ENCODE measurements around the gene RASSF4.

RASSF4 gene

GRCh38 chr10:44955413-44956070, 4.1 kb upstream of the RASSF4 start:
- Histone ChIP-seq H3K27ac (ENCODE audit: low read depth, low read length) (no peak overlapping the region), H3K27me3 (ENCODE audit: control insufficient read depth, insufficient read depth, low read length) (no peaks in the 10 kb centered on the region), H3K4me1 (ENCODE audit: control insufficient read depth, insufficient read depth, low read length) (peaks cover 8% of the 10 kb centered on the region)

DNA sequence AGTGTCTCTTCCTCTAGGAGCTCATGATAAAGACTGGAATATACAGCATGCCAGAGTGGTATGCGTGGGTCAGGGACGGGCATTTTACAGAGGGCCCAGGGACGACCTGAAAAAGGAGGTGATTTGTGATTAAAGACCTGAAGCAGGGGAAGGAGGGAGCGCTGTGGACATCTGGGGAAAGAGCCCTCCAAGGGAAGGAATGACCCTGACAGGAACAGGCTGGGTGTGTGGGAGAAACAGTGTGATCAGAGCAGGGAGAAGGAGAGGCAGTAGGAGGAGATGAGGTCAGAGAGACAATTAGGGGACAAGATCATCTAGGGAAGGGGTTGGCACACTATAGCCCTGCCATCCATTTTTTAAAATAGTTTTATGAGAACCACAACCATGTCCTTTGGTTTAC, 3.4 kb upstream of the RASSF4 start:
- Histone ChIP-seq H3K27ac (ENCODE audit: low read depth, low read length) (no peak overlapping the region), H3K9ac (ENCODE audit: low read length) (no peak overlapping the region), H3K4me1 (ENCODE audit: control insufficient read depth, insufficient read depth, low read length) (peaks cover 8% of the 10 kb centered on the region), H3K27me3 (ENCODE audit: control insufficient read depth, insufficient read depth, low read length) (no peaks in the 10 kb centered on the region), H3K36me3 (ENCODE audit: control insufficient read depth, insufficient read depth, low read length) (peaks cover 5% of the 10 kb centered on the region), H3K4me3 (ENCODE audit: low read length) (no peak overlapping the region)

More at GRCh38 chr10:44955413-44956070, 4.1 kb upstream of the RASSF4 start:
- peaks cover 5% of the 10 kb centered on the region for H3K36me3 ChIP-seq (ENCODE audit: control insufficient read depth, insufficient read depth, low read length)
- H3K9ac ChIP-seq (ENCODE audit: low read length), result no peak overlapping the region
- no peak overlapping the region for H3K4me3 ChIP-seq (ENCODE audit: low read length)

- no peaks in the 10 kb centered on the region for H3K27me3 ChIP-seq (ENCODE audit: control insufficient read depth, insufficient read depth, low read length)
- no peak overlapping the region for H3K27ac ChIP-seq (ENCODE audit: low read depth, low read length)
- peaks cover 8% of the 10 kb centered on the region for H3K4me1 ChIP-seq (ENCODE audit: control insufficient read depth, insufficient read depth, low read length)
- H3K36me3 ChIP-seq (ENCODE audit: control insufficient read depth, insufficient read depth, low read length), result peaks cover 5% of the 10 kb centered on the region
- H3K9ac ChIP-seq (ENCODE audit: low read length), result no peak overlapping the region
- no peak overlapping the region for H3K4me3 ChIP-seq (ENCODE audit: low read length)
Observed at GRCh38 chr10:44956717-44957706, 2.6 kb upstream of the RASSF4 start.

- H3K27ac ChIP-seq (ENCODE audit: low read depth, low read length), result peak overlapping the region; percentile 85
- H3K36me3 ChIP-seq (ENCODE audit: control insufficient read depth, insufficient read depth, low read length), result peaks cover 5% of the 10 kb centered on the region
- peak overlapping the region; percentile 36 for H3K9ac ChIP-seq (ENCODE audit: low read length)
- peak overlapping the region; percentile 80 for H3K4me3 ChIP-seq (ENCODE audit: low read length)
- peaks cover 8% of the 10 kb centered on the region for H3K4me1 ChIP-seq (ENCODE audit: control insufficient read depth, insufficient read depth, low read length)
- no peaks in the 10 kb centered on the region for H3K27me3 ChIP-seq (ENCODE audit: control insufficient read depth, insufficient read depth, low read length)
Observed at GRCh38 chr10:44958196-44958897, 1.3 kb upstream of the RASSF4 start.

DNA sequence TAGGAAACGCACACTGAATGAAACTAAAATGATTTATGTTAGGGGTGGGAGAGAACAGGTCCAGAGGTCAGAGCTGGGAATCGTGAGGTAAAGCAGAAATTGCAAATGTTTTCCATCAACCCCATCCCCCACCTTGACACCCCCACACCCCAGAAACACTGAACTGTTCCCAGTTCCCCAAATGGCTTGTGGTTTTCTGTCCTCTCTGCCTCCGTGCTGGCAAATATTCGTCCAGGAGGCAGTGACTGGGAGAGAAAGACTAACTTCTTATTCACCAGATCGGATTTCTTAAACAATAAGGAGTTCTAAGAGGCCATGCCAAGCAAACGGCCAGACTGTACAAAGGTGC, 730 bp upstream of the RASSF4 start:
- H3K9ac ChIP-seq (ENCODE audit: low read length), result peak overlapping the region; percentile 36
- H3K4me3 ChIP-seq (ENCODE audit: low read length), result peak overlapping the region; percentile 80
- no peaks in the 10 kb centered on the region for H3K27me3 ChIP-seq (ENCODE audit: control insufficient read depth, insufficient read depth, low read length)
- peaks cover 5% of the 10 kb centered on the region for H3K36me3 ChIP-seq (ENCODE audit: control insufficient read depth, insufficient read depth, low read length)
- H3K27ac ChIP-seq (ENCODE audit: low read depth, low read length), result peak overlapping the region; percentile 85
- peaks cover 8% of the 10 kb centered on the region for H3K4me1 ChIP-seq (ENCODE audit: control insufficient read depth, insufficient read depth, low read length)

DNA sequence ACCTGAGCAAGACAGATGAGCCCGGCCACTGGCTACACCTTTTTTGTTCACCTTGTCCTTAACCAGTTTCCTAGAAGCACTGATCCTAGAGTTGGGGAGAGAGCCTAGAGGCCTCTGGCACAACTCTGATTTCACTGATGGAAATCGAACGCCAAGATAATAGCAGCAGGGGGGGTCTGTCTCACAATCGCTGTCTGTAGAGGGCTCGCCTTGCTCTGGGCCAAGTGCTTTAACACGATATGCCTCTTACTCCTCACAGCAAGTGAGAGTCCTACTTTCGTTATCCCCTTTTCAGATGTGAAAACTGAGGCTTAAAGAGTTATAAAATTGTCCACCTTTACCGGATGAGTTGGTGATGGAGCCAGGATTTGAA, 472 bp downstream of the RASSF4 start:
- Histone ChIP-seq H3K4me1 (ENCODE audit: control insufficient read depth, insufficient read depth, low read length) (peaks cover 8% of the 10 kb centered on the region), H3K4me3 (ENCODE audit: low read length) (peak overlapping the region; percentile 79), H3K27me3 (ENCODE audit: control insufficient read depth, insufficient read depth, low read length) (no peaks in the 10 kb centered on the region)

GRCh38 chr10:44960482-44961229, 1.1 kb downstream of the RASSF4 start:
- no peaks in the 10 kb centered on the region for H3K27me3 ChIP-seq (ENCODE audit: control insufficient read depth, insufficient read depth, low read length)
- peaks cover 2% of the 10 kb centered on the region for H3K36me3 ChIP-seq (ENCODE audit: control insufficient read depth, insufficient read depth, low read length)
- peaks cover 8% of the 10 kb centered on the region for H3K4me1 ChIP-seq (ENCODE audit: control insufficient read depth, insufficient read depth, low read length)
- H3K27ac ChIP-seq (ENCODE audit: low read depth, low read length), result peak overlapping the region; percentile 68
- no peak overlapping the region for H3K9ac ChIP-seq (ENCODE audit: low read length)
- H3K4me3 ChIP-seq (ENCODE audit: low read length), result peak overlapping the region; percentile 79

More for the DNA sequence above, 472 bp downstream of the RASSF4 start:
- H3K27ac ChIP-seq (ENCODE audit: low read depth, low read length), result peak overlapping the region; percentile 68
- peak overlapping the region; percentile 14 for H3K9ac ChIP-seq (ENCODE audit: low read length)
- H3K36me3 ChIP-seq (ENCODE audit: control insufficient read depth, insufficient read depth, low read length), result peaks cover 5% of the 10 kb centered on the region

GRCh38 chr10:44961230-44961571, 1.6 kb downstream of the RASSF4 start:
- Histone ChIP-seq H3K36me3 (ENCODE audit: control insufficient read depth, insufficient read depth, low read length) (no peaks in the 10 kb centered on the region), H3K27ac (ENCODE audit: low read depth, low read length) (no peak overlapping the region), H3K9ac (ENCODE audit: low read length) (no peak overlapping the region), H3K4me1 (ENCODE audit: control insufficient read depth, insufficient read depth, low read length) (peaks cover 8% of the 10 kb centered on the region), H3K4me3 (ENCODE audit: low read length) (no peak overlapping the region), H3K27me3 (ENCODE audit: control insufficient read depth, insufficient read depth, low read length) (no peaks in the 10 kb centered on the region)

GRCh38 chr10:44961931-44962750, 2.5 kb downstream of the RASSF4 start:
- H3K27me3 ChIP-seq (ENCODE audit: control insufficient read depth, insufficient read depth, low read length), result no peaks in the 10 kb centered on the region
- peak overlapping the region; percentile 19 for H3K9ac ChIP-seq (ENCODE audit: low read length)
- H3K4me1 ChIP-seq (ENCODE audit: control insufficient read depth, insufficient read depth, low read length), result peaks cover 8% of the 10 kb centered on the region
- peak overlapping the region; percentile 26 for H3K4me3 ChIP-seq (ENCODE audit: low read length)
- H3K36me3 ChIP-seq (ENCODE audit: control insufficient read depth, insufficient read depth, low read length), result no peaks in the 10 kb centered on the region
- no peak overlapping the region for H3K27ac ChIP-seq (ENCODE audit: low read depth, low read length)

- Histone ChIP-seq H3K36me3 (ENCODE audit: control insufficient read depth, insufficient read depth, low read length) (no peaks in the 10 kb centered on the region), H3K4me3 (ENCODE audit: low read length) (peak overlapping the region; percentile 30), H3K9ac (ENCODE audit: low read length) (no peak overlapping the region), H3K27me3 (ENCODE audit: control insufficient read depth, insufficient read depth, low read length) (no peaks in the 10 kb centered on the region), H3K27ac (ENCODE audit: low read depth, low read length) (peak overlapping the region; percentile 40), H3K4me1 (ENCODE audit: control insufficient read depth, insufficient read depth, low read length) (peaks cover 5% of the 10 kb centered on the region)
Observed at GRCh38 chr10:44962870-44963738, 3.5 kb downstream of the RASSF4 start.

Measured in rectal smooth muscle tissue (tissue), 1 donor.